GM06990 (cell line): ENCODE data around the gene TRIM61.
"Not testable (repeated sequence)": the region's sequence is repeated elsewhere in the genome, so short reads cannot be mapped to it uniquely, and the experiment has no call there.

Experiments used
- DNase-seq: peaks from one replicate; pipeline ENCODE4 v3.0.0-alpha.2; 2011; ENCODE audit not compliant: insufficient read length; ENCODE audit errors: extremely low read depth
- H3K27me3 ChIP-seq: replicated peaks from 2 replicates; pipeline ENCODE4 v1.6.0; 2011; ENCODE audit warnings: low read length; ENCODE audit not compliant: control insufficient read depth, insufficient read depth
- H3K36me3 ChIP-seq: 2 replicates; pipeline ENCODE4 v1.5.1; 2011; ENCODE audit warnings: low read length; ENCODE audit not compliant: control insufficient read depth, insufficient read depth
- H3K4me3 ChIP-seq: replicated peaks from 2 replicates; pipeline ENCODE4 v1.5.1; 2011; ENCODE audit warnings: low read depth, mild to moderate bottlenecking, control low read depth, low read length
- CTCF ChIP-seq: IDR thresholded peaks from 2 replicates; pipeline ENCODE4 v1.5.1; 2011; ENCODE audit warnings: low read length, control low read depth, mild to moderate bottlenecking, inconsistent platforms; ENCODE audit not compliant: insufficient read depth, poor library complexity, severe bottlenecking

Gene TRIM61

DNA sequence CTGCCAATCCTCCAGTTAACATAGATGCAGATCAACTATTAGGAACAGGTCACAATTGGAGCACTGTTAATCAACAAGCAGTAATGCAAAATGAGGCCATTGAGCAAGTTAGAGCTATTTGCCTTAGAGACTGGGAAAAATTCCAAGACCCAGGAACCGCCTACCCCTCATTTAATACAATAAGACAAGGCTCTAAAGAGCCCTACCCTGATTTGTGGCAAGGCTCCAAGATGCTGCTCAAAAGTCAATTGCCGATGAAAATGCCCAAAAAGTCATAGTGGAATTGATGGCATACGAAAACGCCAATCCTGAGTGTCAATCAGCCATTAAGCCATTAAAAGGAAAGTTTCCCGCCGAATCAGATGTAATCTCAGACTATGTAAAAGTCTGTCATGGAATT, 20.5 kb upstream of the TRIM61 start:
- TF ChIP-seq CTCF = no peak
- no peaks in the 10 kb centered on the region for H3K36me3 ChIP-seq
- no peak overlapping the region for H3K4me3 ChIP-seq
- H3K27me3 ChIP-seq = no peaks in the 10 kb centered on the region; the same call in 1 of the 2 replicates
- DNase-seq = no peak

GRCh38 chr4:164997324-164997723, 19.9 kb upstream of the TRIM61 start:
- no peak for DNase-seq
- peak; percentile 42 for TF ChIP-seq CTCF
- H3K4me3 ChIP-seq = no peak overlapping the region
- no peaks in the 10 kb centered on the region for H3K36me3 ChIP-seq
- H3K27me3 ChIP-seq = no peaks in the 10 kb centered on the region; the same call in 1 of the 2 replicates

- H3K27me3 ChIP-seq, DNase-seq, H3K4me3 ChIP-seq, H3K36me3 ChIP-seq: not testable (repeated sequence)
These were observed 18.7 kb upstream of the TRIM61 start for GRCh38 chr4:164996123-164996522.

GRCh38 chr4:164990786-164991185, 13.3 kb upstream of the TRIM61 start:
- not testable (repeated sequence) for H3K27me3 ChIP-seq, DNase-seq, H3K4me3 ChIP-seq, H3K36me3 ChIP-seq

- no peaks in the 10 kb centered on the region for H3K27me3 ChIP-seq
- TF ChIP-seq CTCF = no peak
- H3K36me3 ChIP-seq = no peaks in the 10 kb centered on the region
- no peak for DNase-seq
- no peak overlapping the region for H3K4me3 ChIP-seq
These were observed 12.0 kb upstream of the TRIM61 start for GRCh38 chr4:164989471-164989870.

GRCh38 chr4:164971929-164972328, 5.5 kb downstream of the TRIM61 start:
- not testable (repeated sequence) for H3K36me3 ChIP-seq, H3K4me3 ChIP-seq, H3K27me3 ChIP-seq, DNase-seq

DNA sequence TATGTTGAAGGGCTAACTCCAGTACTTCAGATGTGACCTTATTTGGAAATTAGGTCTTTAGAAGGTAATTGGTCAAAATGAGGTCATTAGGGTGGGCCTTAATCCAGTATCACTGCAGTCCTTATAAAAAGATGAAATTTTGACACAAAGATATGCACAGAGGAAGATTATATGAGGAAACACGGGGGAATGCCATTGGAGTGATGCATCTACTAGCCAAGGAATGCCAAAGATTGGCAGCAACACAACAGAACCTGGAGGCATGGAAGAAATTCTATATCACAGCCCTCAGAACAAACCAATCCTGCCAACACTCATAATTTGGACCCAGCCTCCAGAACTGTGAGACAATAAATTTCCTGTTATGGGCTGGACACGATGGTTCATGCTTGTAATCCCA, 17.6 kb downstream of the TRIM61 start:
- no peak for DNase-seq
- H3K4me3 ChIP-seq = no peak overlapping the region
- H3K27me3 ChIP-seq = no peaks in the 10 kb centered on the region
- no peaks in the 10 kb centered on the region for H3K36me3 ChIP-seq
- no peak for TF ChIP-seq CTCF

- H3K4me3 ChIP-seq, DNase-seq, H3K27me3 ChIP-seq, H3K36me3 ChIP-seq: not testable (repeated sequence)
These were observed 18.0 kb downstream of the TRIM61 start for GRCh38 chr4:164959421-164959820.
